PFSK-1 (cell line): Measurements from ENCODE around the gene FMN1.

Experiments used
- POLR2AphosphoS5 ChIP-seq: IDR thresholded peaks from 2 replicates; pipeline ENCODE4 v1.6.1; 2012; ENCODE audit warnings: low read depth, mild to moderate bottlenecking, control low read depth, low read length, moderate library complexity
- REST ChIP-seq, 2 experiments: IDR thresholded peaks; 2 replicates each; pipeline versions ENCODE4 v1.6.1 to v1.8.0; 2011 to 2012; ENCODE audit warnings: low read depth in 2 of 2, low read length in 2 of 2, control low read depth in 1 of 2, inconsistent platforms in 1 of 2, mild to moderate bottlenecking in 1 of 2, moderate library complexity in 1 of 2; ENCODE audit not compliant: insufficient read depth in 1 of 2
- SIN3A ChIP-seq: IDR thresholded peaks from 2 replicates; pipeline ENCODE4 v1.6.1; 2012; ENCODE audit warnings: mild to moderate bottlenecking, low read length, moderate library complexity, borderline replicate concordance; ENCODE audit not compliant: insufficient read depth
- TAF1 ChIP-seq: IDR thresholded peaks from 2 replicates; pipeline ENCODE4 v1.6.1; 2012; ENCODE audit warnings: low read length, control low read depth, borderline replicate concordance; ENCODE audit not compliant: insufficient read depth

DNA sequence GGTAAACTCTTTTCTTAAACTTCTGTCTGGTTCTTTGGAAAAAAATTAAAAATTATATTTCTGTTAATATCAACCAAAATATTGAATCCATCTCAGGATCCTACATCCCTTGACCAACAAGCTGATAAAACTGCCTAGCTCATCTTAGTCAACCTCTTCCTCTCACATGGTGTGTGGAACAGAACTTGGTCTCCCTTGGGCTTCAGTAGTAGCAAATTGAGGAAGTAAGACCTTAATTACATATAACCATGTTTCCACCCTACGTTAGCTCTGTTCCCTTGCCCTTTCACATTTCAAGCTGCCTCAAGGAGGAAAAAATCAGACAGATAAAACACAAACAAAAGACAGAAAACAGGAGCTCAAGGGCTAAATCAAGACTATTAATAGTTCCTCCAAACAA lies 360.4 kb downstream of the FMN1 start:
- TF ChIP-seq POLR2AphosphoS5 (no peak), REST (IDR thresholded peaks at IDR 0.05; ENCODE audit: insufficient read depth in 1 of 2, low read depth in 2 of 2, low read length in 2 of 2) (no peak), TAF1 (no peak), SIN3A (no peak)
